IMR-90 (cell line): ENCODE data around the gene CLCF1. TPM values are rescaled to one million over a fixed set of nuclear protein-coding genes. Genes with fewer than 3 reads are reported as not detected.
A peak's percentile ranks its signal among the peaks of the same experiment; 100 is the strongest.

Source experiments
- ATAC-seq: fragments of 200-7000 bp; cut with Tn5 transposase; 2 replicates; pipeline ENCODE4 v1.9.1; 2020; ENCODE audit warnings: low read depth, mild to moderate bottlenecking, moderate library complexity
- BruUV-seq: library from RNA; stranded (reverse); fragments of 400-500 nt; replicated peaks from 2 replicates; lab custom pipeline; 2021; lab: Mats Ljungman, UMichigan
- CTCF ChIA-PET: fragments of 300-600 bp; formaldehyde crosslinking; extraction: SDS; loops from one replicate; lab custom pipeline; 2021; ENCODE audit warnings: antibody characterized with exemption; lab: Yijun Ruan, JAX
- POLR2A ChIA-PET: fragments of 300-600 bp; sonication (Branson Sonifier 250); formaldehyde crosslinking; loops from one replicate; lab custom pipeline; 2022; ENCODE audit warnings: antibody characterized with exemption; ENCODE audit not compliant: unreplicated experiment; lab: Charles Lee
- DNase-seq: peaks from one replicate; pipeline ENCODE4 v3.0.0; 2013
- H2AFZ ChIP-seq: replicated peaks from 2 replicates; pipeline ENCODE3; 2013; ENCODE audit warnings: low read length, mild to moderate bottlenecking; ENCODE audit not compliant: poor library complexity
- H2AK5ac ChIP-seq: 2 replicates; pipeline ENCODE4 v1.6.1; 2013; ENCODE audit warnings: low read depth, low read length, inconsistent platforms
- H2AK9ac ChIP-seq: replicated peaks from 2 replicates; pipeline ENCODE3; 2013; ENCODE audit warnings: mild to moderate bottlenecking, low read depth, low read length, moderate library complexity; ENCODE audit not compliant: poor library complexity
- H2BK120ac ChIP-seq: 2 replicates; pipeline ENCODE4 v1.6.1; 2013; ENCODE audit warnings: low read depth, low read length, inconsistent platforms
- H2BK15ac ChIP-seq: 3 replicates; pipeline ENCODE4 v1.6.1; 2013; ENCODE audit warnings: low read depth, low read length, inconsistent platforms
- H2BK20ac ChIP-seq: 2 replicates; pipeline ENCODE4 v1.6.1; 2013; ENCODE audit warnings: low read depth, mild to moderate bottlenecking, inconsistent platforms, low read length, moderate library complexity
- H2BK5ac ChIP-seq: 2 replicates; pipeline ENCODE4 v1.6.1; 2013; ENCODE audit warnings: mild to moderate bottlenecking, low read depth, low read length, inconsistent platforms; ENCODE audit not compliant: poor library complexity, severe bottlenecking
- H3K14ac ChIP-seq: replicated peaks from 2 replicates; pipeline ENCODE4 v1.6.1; 2013; ENCODE audit warnings: low read depth, low read length, inconsistent platforms
- H3K18ac ChIP-seq: 2 replicates; pipeline ENCODE4 v1.6.1; 2013; ENCODE audit warnings: low read depth, low read length, control low read depth
- H3K23ac ChIP-seq: 2 replicates; pipeline ENCODE4 v1.6.1; 2013; ENCODE audit warnings: low read depth, low read length, inconsistent platforms
- H3K27ac ChIP-seq: 2 replicates; pipeline ENCODE4 v1.5.1; 2013; ENCODE audit warnings: mild to moderate bottlenecking, control low read depth, low read length; ENCODE audit not compliant: insufficient read depth
- H3K27me3 ChIP-seq: 2 replicates; pipeline ENCODE4 v1.6.1; 2013; ENCODE audit warnings: low read length; ENCODE audit not compliant: control insufficient read depth, insufficient read depth
- H3K36me3 ChIP-seq: 2 replicates; pipeline ENCODE4 v1.6.1; 2013; ENCODE audit warnings: low read length, mixed read lengths; ENCODE audit not compliant: control insufficient read depth, insufficient read depth
- H3K4ac ChIP-seq: 2 replicates; pipeline ENCODE4 v1.6.1; 2013; ENCODE audit warnings: low read depth, low read length, inconsistent platforms
- H3K4me1 ChIP-seq: 2 replicates; pipeline ENCODE4 v1.6.1; 2013; ENCODE audit warnings: low read length, mixed read lengths; ENCODE audit not compliant: control insufficient read depth, insufficient read depth
- H3K4me2 ChIP-seq: 2 replicates; pipeline ENCODE4 v1.6.1; 2013; ENCODE audit warnings: low read depth, mild to moderate bottlenecking, control low read depth, low read length, moderate library complexity
- H3K4me3 ChIP-seq: 2 replicates; pipeline ENCODE4 v1.5.1; 2013; ENCODE audit warnings: low read depth, mild to moderate bottlenecking, control low read depth, low read length, moderate library complexity; ENCODE audit not compliant: insufficient read depth
- H3K56ac ChIP-seq: 2 replicates; pipeline ENCODE4 v1.6.1; 2013; ENCODE audit warnings: low read length, inconsistent platforms; ENCODE audit not compliant: insufficient read depth; ENCODE audit errors: extremely low read depth
- H3K79me1 ChIP-seq, 2 experiments: 2 replicates each; pipeline ENCODE4 v1.6.1; 2013; ENCODE audit warnings: low read length in 2 of 2, inconsistent platforms in 1 of 2, low read depth in 1 of 2
- H3K9ac ChIP-seq: 2 replicates; pipeline ENCODE4 v1.6.1; 2013; ENCODE audit warnings: low read depth, low read length, control low read depth
- H3K9me1 ChIP-seq: 2 replicates; pipeline ENCODE4 v1.6.1; 2013; ENCODE audit warnings: low read length, inconsistent platforms; ENCODE audit not compliant: insufficient read depth
- H3K9me3 ChIP-seq: 2 replicates; pipeline ENCODE4 v1.6.1; 2013; ENCODE audit warnings: low read length; ENCODE audit not compliant: control insufficient read depth, insufficient read depth
- H4K20me1 ChIP-seq: 2 replicates; pipeline ENCODE4 v1.6.1; 2013; ENCODE audit warnings: low read length, inconsistent platforms; ENCODE audit not compliant: insufficient read depth
- H4K5ac ChIP-seq: 2 replicates; pipeline ENCODE4 v1.6.1; 2013; ENCODE audit warnings: mild to moderate bottlenecking, low read depth, low read length, control low read depth
- H4K8ac ChIP-seq, 2 experiments: 2 replicates each; pipeline ENCODE4 v1.6.1; 2013; ENCODE audit warnings: low read depth in 2 of 2, low read length in 2 of 2, control low read depth in 1 of 2, inconsistent platforms in 1 of 2
- H4K91ac ChIP-seq: 2 replicates; pipeline ENCODE4 v1.6.1; 2013; ENCODE audit warnings: low read depth, low read length, inconsistent platforms; ENCODE audit not compliant: insufficient read depth
- BHLHE40 ChIP-seq: fragments of 150-350 bp; IDR thresholded peaks from 2 replicates; pipeline ENCODE4 v1.6.1; 2016; ENCODE audit warnings: mild to moderate bottlenecking, low read depth, low read length
- CEBPB ChIP-seq: IDR thresholded peaks from 2 replicates; pipeline ENCODE4 v1.6.1; 2012; ENCODE audit warnings: low read depth, low read length, improper control_type of control experiment
- CHD1 ChIP-seq: IDR thresholded peaks from 2 replicates; pipeline ENCODE4 v1.6.1; 2012; ENCODE audit warnings: low read depth, low read length, improper control_type of control experiment
- CTCF ChIP-seq: conservative IDR thresholded peaks from 2 replicates; pipeline ENCODE4 v1.5.1; 2012; ENCODE audit warnings: mild to moderate bottlenecking, low read depth, low read length, improper control_type of control experiment
- FOS ChIP-seq: fragments of 150-350 bp; IDR thresholded peaks from 2 replicates; pipeline ENCODE4 v1.6.1; 2016; ENCODE audit warnings: low read depth, low read length
- MAFK ChIP-seq: IDR thresholded peaks from 2 replicates; pipeline ENCODE4 v1.6.1; 2012; ENCODE audit warnings: low read depth, low read length, improper control_type of control experiment
- MAZ ChIP-seq: IDR thresholded peaks from 2 replicates; pipeline ENCODE4 v1.6.1; 2012; ENCODE audit warnings: low read depth, mild to moderate bottlenecking, low read length, improper control_type of control experiment, moderate library complexity, borderline replicate concordance
- MXI1 ChIP-seq: IDR thresholded peaks from 2 replicates; pipeline ENCODE4 v1.6.1; 2012; ENCODE audit warnings: low read depth, mild to moderate bottlenecking, low read length, moderate library complexity, borderline replicate concordance
- NFE2L2 ChIP-seq: fragments of 150-350 bp; IDR thresholded peaks from 2 replicates; pipeline ENCODE4 v1.6.1; 2016; ENCODE audit warnings: low read depth, mild to moderate bottlenecking, low read length
- POLR2A ChIP-seq: IDR thresholded peaks from 2 replicates; pipeline ENCODE4 v1.6.1; 2012; ENCODE audit warnings: mild to moderate bottlenecking, low read depth, low read length
- RAD21 ChIP-seq: IDR thresholded peaks from 2 replicates; pipeline ENCODE4 v1.6.1; 2012; ENCODE audit warnings: low read length, improper control_type of control experiment
- RCOR1 ChIP-seq: IDR thresholded peaks from 2 replicates; pipeline ENCODE4 v1.6.1; 2012; ENCODE audit warnings: mild to moderate bottlenecking, low read length, improper control_type of control experiment; ENCODE audit not compliant: insufficient replicate concordance
- RFX5 ChIP-seq: IDR thresholded peaks from 2 replicates; pipeline ENCODE4 v1.8.0; 2012; ENCODE audit warnings: low read depth, mild to moderate bottlenecking, low read length, moderate library complexity
- USF2 ChIP-seq: fragments of 150-350 bp; IDR thresholded peaks from 2 replicates; pipeline ENCODE4 v1.6.1; 2017; ENCODE audit warnings: mild to moderate bottlenecking, antibody characterized with exemption, low read length, low read depth
- WGBS, 2 experiments: methylation state at CpG; one replicate each; pipeline versions ENCODE4 v1.1.5 to v1.1.7; 2013; ENCODE audit warnings: missing lambda C conversion rate in 2 of 2; ENCODE audit not compliant: insufficient read length in 1 of 2; ENCODE audit errors: extremely low coverage in 2 of 2; 5-methylcytosine and 5-hydroxymethylcytosine counted together
- dilution Hi-C: fragments of 300-500 bp; cut with HindIII; formaldehyde crosslinking; loops from one replicate; pipeline ENCODE4 v1.14.3; 2018; ENCODE audit warnings: low sequenced_read_pairs; ENCODE audit not compliant: unreplicated experiment
- in situ Hi-C: fragments of 300-500 bp; cut with MboI; formaldehyde crosslinking; loops from 3 replicates; pipeline ENCODE4 v1.14.3; 2019; ENCODE audit warnings: low sequenced_read_pairs, inconsistent platforms, mixed read lengths
- intact Hi-C: fragments of 100-400 bp; cut with micrococcal nuclease; formaldehyde crosslinking; loops from 2 replicates; pipeline ENCODE4 v1.10.0; 2022
- polyA plus RNA-seq, 3 experiments: library from polyadenylated mRNA; depleted of rRNA; stranded (reverse); fragments of >200 nt; gene quantifications; 2 replicates each; pipeline ENCODE4 v1.2.3, GENCODE V29; 2012; ENCODE audit warnings: low replicate concordance in 1 of 3
- total RNA-seq: library from RNA; depleted of rRNA; stranded (reverse); fragments of >200 nt; gene quantifications from 2 replicates; pipeline ENCODE4 v1.2.3, GENCODE V29; 2012

The CLCF1 gene
- total and polyA plus RNA-seq, 2 of the 4 experiments (the other 2 are of a cell fraction), result 5.6 to 27.8 TPM

- peak; percentile 99 for ATAC-seq
- ChIA-PET POLR2A (no interaction called here), CTCF (interaction anchor here (1.8 kb wide), 1 partner anchor 19 kb away, joined by 7 read pairs; the partner anchor contains the start of gene PPP1CA)
- H4K20me1 ChIP-seq, result no peaks in the 10 kb centered on the region
- H3K9ac ChIP-seq, result peak overlapping the region; percentile 48; the same call in 1 of the 2 replicates
- TF ChIP-seq CTCF (no peak), MAFK (no peak), RFX5 (no peak), FOS (no peak), MXI1 (peak; percentile 90), CHD1 (no peak), USF2 (no peak), POLR2A (no peak; the same call in 1 of the 2 replicates), CEBPB (no peak), MAZ (peak; percentile 54; the same call in 1 of the 2 replicates), BHLHE40 (0 out of 2 replicates have a peak, but pooled peaks have one; percentile 38), RAD21 (no peak), RCOR1 (no peak), NFE2L2 (no peak)
- no TSS peak for BruUV-seq
- H2AFZ ChIP-seq, result peak overlapping the region; percentile 99
- intact Hi-C loops (loop anchor here (5.0 kb wide), 1 partner anchor 61 kb away; the partner anchor contains the start of gene AIP), dilution Hi-C loops (no loop called here), in situ Hi-C loops (no loop called here)
- no peaks in the 10 kb centered on the region for H3K79me1 ChIP-seq
- WGBS, 2 experiments, result 2% methylated on average over 81 of the region's 97 CpGs; no CpG with 5 or more reads in 1 of the 2 experiments
- no peaks in the 10 kb centered on the region for H3K27me3 ChIP-seq
- H3K4me3 ChIP-seq, result peak overlapping the region; percentile 55
- H3K14ac ChIP-seq, result no peak overlapping the region
- peak overlapping the region; percentile 94 for H2AK9ac ChIP-seq
- peak overlapping the region; percentile 26; the same call in 1 of the 2 replicates for H4K91ac ChIP-seq
- no peaks in the 10 kb centered on the region for H3K9me1 ChIP-seq
- H3K4me2 ChIP-seq, result peak overlapping the region; percentile 72
- H2BK5ac ChIP-seq, result no peak overlapping the region
- H4K5ac ChIP-seq, result no peak overlapping the region
- H3K9me3 ChIP-seq, result no peaks in the 10 kb centered on the region
- H3K4ac ChIP-seq, result peak overlapping the region; percentile 48; the same call in 1 of the 2 replicates
- H2BK120ac ChIP-seq, result no peak overlapping the region
- no peak overlapping the region for H2BK15ac ChIP-seq
- no peak overlapping the region for H3K56ac ChIP-seq
- no peaks in the 10 kb centered on the region for H3K36me3 ChIP-seq
- peak overlapping the region; percentile 73 for H2AK5ac ChIP-seq
- DNase-seq, result peak; percentile 80
- no peak overlapping the region for H2BK20ac ChIP-seq
- peak overlapping the region in 1 of 2 experiments; percentile 74; a peak in 2 of 4 replicates for H4K8ac ChIP-seq
- H3K23ac ChIP-seq, result 0 out of 2 replicates have a peak overlapping the region, but pooled peaks have one; percentile 1
- peak overlapping the region; percentile 53; the same call in 1 of the 2 replicates for H3K27ac ChIP-seq
- H3K18ac ChIP-seq, result no peak overlapping the region
- H3K4me1 ChIP-seq, result peaks cover 5% of the 10 kb centered on the region; the same call in 1 of the 2 replicates
Measured at GRCh38 chr11:67420646-67421429, 47.4 kb upstream of the CLCF1 start.
